T-helper 22 cell (primary cell): ENCODE data around the gene LRRC4B.

Source experiments
- DNase-seq: peaks from one replicate; pipeline ENCODE4 v3.0.0-alpha.2; 2020; ENCODE audit warnings: low read depth

The LRRC4B gene

DNA sequence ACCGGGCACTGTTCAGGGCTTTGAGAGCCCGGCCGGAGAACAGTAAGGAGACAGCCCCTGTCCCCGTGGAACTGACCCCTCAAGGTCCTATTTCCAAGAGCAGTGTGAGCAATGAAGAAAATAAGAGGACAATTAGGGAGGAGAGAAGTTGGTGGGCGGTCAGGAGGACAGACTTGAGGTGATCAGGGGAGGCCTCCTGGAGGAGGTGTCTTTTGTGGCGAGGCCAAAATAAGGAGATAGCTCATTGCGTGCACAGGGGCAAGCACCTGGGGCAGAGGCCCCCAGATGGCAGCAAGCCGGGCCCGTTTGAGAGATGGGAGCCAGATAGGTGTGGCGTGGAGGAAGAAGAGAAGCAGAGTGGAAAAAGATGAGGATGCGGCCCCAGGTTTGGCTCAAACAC, 2.8 kb upstream of the LRRC4B start:
- no peak for DNase-seq

DNA sequence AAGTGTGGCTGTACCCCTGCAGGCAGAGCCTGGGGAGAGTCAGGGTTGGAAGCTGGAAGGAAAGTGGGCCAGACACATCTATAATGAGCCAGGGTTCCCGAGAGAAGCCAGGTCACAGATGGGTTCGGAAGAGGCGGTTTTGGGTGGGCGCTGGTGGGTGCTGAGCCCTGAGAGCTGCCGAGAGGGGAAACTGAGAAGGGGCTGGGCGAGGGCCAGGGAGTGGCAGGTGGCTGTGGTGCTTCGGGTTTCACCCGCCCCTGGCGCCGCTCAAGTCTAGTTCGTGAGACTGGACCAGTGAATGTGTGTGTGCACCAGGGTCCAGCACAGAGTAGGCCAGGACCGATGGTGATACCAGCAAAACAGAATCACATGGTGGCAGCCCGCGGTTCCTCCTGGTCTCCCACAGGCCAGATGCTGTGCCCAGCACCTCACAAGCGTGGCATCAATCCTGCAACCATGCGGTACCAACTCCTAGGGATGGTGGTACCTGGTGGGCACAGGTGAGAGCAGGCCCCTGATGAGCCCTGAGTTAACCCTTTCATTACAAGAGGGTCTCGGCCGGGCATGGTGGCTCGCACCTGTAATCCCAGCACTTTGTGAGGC, 1.8 kb upstream of the LRRC4B start:
- no peak for DNase-seq

DNA sequence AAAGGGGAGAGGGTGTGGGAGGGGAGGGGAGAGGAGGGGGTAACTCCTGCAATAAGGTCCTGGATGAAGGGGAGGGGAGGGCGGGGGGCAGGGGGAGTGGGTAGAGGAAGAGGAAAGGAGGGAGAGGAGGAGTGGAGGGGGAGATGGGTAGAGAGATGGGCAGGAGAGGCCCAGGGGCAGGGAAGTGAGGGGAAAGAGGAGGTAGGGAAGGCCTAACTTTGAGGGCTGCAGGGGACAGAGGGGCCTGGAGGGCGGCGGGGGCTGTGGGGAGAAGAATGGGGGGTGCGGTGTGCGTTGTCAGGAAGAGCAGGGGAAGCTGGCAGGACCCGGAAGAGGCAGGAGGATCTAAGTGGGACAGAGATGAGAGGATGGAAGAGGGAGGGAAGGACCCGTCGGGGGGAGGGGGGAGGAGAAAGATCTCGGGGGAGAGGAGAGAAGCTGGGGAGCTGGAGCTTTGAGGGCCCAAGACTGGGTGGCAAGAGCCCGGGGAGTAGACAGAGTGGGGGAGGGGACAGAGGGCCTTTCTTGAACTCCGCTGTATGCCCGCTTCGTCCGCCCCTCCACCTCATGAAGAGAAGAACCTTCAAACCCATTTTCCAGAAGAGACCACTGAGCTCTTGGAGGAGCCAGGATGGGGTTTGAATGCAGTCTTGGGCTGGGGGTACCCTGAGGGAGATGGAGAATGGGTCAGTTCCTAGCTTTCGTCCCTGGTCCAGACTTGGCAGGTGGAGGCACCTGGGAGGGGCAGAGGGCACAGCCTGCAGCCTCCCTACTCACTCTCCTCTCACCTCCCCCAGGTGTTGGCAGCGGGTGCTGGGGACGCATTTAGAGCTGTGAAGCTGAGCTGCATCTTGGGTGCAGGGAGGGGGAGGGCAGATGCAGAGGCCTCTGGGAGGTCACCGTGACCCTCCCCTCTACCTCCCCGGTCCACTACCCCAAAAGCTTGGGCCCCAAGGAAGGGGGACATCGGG, 778 bp upstream of the LRRC4B start:
- DNase-seq = no peak

DNA sequence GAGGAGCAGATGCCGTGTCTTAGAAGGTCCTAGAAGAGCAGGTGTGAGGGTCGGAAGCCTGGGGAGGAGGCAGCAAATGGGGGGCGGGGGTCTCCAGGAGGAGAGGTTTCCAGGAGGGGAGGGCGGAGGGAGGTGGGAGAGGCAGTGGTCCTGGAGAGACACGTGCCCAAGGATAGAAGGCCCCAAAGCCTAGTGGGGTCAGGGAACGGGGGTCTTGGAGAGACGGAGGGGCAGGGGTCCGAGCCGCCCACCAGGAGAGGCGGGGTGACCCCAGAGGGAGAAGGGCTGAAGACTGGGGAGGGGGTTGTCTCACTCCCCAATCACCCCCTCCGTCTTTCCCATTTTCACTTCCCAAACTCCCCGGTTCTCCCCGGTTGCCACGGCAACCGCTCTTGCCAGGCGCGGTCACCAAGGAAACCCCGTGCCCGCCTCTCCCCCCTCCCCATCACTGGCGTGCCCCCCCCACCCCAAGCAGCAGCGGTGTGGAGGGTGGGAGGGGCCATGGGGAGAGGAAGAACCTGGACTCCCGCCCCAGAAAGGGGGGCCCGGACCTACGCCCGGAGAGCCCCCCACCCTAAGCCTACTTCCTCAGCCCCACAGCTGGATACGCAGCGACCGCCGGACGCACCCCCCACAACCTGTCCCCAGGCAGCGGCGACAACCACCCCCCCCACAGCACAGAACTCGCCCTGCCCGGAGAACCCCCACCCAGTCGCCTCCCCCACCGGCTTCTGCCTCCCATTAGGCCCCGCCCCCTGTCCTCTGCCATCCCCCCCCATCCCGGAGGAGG, 988 bp downstream of the LRRC4B start:
- no peak for DNase-seq

DNA sequence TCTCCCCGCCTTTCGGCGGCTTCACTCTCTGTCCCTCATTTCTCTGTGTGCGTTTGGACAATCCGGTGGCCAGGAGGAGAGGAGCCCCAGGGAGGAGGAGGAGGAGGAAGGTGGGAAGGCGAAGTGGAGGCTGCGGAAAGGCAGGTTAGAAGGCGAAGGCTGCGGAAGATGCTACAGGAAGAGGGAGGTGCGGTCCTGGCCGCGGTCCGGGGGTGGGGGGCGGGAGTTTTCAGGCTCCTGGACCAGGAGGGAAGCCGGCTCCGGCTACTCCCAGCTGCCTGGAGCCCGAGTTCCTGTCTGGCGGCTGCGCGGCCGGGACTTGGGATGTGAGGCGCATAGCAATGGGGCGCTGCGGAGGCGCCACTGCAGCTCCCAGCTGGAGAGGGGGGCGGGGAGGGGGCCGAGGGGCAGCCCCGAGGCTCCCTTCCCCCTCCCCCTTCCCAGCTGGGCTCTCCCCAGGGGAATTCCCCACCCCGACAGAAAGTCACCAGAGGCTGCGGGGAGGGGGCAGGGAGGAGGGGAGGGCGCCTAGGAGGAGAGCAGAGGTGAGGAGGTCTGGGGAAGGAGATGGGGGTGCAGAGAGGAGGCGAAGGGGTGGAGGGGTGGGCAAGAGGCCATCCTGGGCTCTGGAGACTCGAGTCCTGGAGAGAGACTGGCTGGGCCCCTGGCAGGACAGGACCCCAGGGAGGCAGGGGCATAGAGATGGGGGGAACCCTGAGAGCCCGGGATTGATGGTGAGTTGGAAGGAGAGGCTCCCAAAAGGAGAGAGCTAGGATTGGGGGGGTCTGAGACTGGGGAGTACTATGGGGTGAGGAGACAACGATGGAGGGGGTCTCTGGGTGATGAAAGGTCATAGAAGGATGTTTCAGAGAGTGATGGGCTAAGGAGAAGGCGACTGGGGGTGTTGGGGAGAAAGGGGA, 2.0 kb downstream of the LRRC4B start:
- no peak for DNase-seq

DNA sequence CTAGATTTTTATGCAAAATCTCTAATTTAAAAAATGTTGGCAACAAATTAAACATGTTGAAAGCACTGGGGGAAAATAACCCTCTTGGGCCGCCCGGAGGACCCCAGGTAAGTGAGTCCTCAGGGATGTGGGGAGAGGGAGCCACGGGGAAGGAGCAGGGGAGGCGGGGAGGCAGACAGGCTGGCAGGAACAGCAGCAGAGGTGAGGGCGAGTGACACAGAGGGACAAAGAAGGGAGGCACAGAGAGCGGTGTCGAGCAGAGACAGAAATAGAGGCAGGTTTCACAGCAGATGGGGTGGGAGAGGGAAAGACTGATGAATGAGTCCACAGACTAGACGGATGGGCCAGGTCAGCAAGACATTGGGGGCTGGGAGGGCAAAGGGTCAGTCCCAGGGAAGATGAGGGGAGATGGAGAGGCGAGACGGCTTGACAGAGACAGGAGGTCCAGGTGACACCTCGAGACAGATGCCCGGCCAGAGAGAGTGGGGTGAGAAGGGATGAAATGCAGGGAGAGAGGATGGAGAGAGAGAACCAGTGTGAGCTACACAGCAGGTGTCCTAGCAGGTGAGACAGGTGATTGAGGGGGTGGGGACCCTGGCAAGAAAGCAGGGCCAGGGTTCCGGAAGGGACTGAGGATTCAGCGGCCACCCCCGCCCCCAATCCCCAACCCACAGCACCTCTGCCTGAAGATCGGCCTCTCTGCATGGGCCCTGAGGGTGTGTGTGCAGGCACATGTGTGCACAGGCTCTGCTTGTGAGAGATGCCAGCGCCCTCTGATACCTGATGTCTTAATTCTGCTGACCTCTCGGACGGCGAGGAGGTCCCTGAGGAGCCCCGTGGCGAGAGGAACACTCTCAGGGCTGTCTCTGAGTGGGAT, 3.8 kb downstream of the LRRC4B start:
- no peak for DNase-seq

DNA sequence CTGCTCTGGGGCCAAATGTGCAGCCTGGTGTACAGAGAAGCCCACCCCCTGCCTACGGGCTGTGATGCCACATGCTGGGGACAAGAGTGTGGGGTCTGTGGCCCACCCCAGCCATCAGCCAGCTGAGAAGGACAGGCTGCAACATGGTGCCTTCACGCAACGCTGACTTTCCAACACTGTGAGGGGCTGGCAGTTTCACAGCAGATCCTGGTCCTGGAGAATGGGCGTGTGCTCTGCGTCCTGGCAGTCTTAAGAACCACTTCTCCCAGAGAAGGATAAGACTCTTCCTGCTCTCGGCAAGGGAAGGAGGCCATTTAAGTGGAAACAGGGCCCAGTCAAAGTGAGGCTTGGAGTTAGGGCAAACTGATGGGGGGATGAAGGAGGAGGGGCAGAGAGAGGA, 4.6 kb downstream of the LRRC4B start:
- DNase-seq = no peak

DNA sequence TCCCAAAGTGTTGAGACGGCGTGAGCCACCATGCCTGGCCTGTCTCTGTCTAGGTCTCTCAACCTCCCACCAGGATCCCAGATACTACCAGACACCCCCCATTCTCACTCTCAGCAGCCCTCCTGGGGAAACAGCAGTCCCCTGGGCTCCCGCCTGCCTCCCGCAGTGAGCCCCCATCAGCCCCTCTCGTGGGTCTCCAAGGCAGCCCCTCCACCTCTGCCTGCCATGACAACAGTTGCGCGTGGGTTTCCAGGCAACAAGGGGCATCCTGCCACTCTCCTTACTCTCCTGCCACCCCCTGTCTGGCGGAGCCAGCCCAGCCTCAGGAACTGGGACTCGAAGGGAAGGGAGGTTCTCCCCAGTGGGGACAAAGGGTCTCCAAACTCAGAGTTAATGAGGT, 5.2 kb downstream of the LRRC4B start:
- no peak for DNase-seq

DNA sequence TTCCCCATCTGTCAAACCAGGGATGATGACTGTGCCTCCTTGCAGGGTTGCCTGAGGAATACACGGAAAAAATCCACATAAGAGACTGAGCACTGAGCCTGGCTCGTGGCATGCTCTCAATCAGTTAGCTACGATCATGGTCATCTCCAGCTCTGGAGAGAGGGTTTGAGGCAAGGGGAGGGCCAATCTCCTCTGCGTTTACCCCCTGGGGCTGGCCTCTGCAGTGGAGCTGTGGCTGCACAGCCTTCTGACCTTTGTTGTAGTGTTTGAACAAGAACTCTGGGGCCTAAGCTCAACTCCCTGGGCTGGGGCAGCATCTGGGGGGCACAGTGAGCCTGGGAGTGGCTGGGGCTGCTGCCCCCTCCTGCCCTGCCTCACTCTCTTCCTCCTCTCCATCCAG, 5.9 kb downstream of the LRRC4B start:
- DNase-seq = no peak

DNA sequence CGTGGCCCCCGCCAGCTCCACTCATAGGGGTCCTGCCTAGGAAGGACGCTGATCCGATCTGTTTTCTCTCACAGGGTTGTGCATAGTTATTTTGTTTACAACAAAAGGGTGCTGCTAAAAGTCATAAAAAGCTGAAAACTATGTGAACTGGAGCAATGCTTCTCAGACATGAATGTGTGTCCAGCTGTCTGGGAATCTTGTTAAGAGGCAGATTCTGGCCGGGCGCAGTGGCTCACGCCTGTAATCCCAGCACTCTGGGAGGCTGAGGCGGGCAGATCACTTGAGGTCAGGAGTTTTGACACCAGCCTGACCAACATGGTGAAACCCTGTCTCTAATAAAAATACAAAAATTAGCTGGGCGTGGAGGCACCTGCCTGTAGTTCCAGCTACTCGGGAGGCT, 8.6 kb downstream of the LRRC4B start:
- DNase-seq = no peak

DNA sequence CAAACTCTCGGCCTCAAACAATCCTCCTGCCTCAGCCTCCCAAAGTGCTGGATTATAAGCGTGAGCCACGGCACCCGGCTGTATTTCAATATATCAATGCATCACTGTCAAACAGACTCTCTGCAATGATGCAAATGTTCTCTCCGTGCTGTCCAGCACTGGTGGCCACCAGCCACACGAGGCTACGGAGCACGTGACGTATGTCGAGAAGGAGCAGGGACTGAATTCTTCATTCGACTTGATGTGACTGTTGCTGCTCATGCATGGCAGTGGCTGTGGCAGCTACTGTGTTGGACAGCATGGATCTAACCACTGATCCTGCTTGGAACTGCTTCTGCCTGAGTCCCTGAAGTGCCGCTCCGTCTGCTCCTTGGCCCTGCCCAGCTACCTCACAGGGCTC, 9.8 kb downstream of the LRRC4B start:
- DNase-seq = no peak

DNA sequence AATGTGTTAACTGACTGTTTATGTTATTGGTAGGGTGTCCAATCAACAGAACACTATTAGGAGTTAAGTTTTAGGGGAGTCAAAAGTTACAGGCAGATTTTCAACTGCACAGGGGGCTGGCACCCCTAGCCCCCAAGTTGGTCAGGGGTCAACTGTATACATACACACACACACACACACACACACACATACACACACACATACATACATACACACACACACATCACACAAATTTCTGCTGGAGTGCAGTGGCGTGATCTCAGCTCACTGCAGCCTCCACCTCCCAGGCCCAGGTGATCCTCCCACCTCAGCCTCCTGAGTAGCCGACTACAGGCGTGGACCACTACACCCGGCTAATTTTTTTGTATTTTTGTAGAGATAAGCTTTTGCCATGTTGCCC, 10.2 kb downstream of the LRRC4B start:
- DNase-seq = no peak

DNA sequence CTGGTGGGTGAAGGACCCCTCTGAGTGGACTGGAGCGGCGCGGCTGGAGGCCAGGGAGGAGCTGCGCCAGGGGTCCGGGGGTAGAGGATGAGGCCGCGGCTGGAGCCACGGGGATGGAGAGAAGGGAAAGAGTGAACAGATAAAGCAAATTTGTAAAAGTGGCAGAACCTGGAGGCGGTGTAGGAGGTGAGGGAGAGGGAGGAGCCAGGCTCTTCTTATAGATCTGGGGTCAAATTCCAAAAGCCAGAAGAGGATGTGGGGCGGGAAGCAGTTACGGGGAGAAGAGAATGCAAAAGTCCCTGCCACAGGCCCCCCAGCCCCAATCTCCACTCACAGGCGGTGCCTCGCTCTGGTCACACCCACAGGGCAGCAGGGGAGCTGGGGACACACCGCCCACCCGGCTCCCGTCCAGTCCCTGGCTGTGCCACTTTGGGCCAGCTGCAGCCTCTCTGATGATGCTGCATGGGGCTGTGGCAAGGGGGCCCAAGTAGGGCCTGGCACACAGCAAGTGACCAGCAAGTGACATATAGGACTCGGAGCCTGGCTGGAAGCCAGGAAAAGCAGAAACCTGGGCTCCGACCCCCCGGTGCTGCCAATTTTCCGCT, 11.1 kb downstream of the LRRC4B start:
- DNase-seq = no peak

DNA sequence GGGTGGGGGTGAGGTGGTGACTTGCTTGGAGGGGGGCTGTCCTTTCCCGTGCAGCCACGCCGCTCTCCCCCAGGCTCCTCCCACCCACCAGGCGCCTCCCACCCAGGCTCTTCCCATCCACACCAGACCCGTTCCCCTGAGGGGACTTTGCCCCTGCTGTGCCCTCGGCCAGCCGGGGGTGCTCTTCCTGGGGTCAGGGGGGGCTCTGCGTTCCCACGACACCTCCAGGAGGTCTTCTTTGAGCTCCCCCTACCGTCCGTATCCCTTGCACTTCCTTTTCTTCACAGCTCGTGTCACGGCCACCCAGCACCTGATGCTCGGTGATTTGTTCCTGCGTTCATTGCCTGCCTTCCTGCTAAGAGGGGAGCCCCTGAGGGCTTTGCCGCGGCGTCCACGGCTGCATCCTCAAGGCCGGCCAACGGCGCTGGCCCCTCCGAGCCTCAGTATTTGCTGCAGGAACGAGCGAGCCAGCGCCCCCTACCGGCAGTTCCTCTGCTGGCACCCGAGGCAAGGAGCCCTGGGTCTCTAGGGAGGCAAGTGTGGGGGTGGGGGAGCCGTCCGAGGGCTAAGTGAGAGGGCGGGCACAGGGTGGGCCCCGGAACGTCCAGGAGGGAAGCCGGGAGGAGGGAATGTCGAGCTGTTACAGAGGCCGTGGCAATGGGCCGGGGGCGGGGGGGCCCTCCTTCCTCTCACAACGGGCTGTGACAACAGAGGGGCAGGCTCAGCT, 11.8 kb downstream of the LRRC4B start:
- peak; percentile 26 for DNase-seq

DNA sequence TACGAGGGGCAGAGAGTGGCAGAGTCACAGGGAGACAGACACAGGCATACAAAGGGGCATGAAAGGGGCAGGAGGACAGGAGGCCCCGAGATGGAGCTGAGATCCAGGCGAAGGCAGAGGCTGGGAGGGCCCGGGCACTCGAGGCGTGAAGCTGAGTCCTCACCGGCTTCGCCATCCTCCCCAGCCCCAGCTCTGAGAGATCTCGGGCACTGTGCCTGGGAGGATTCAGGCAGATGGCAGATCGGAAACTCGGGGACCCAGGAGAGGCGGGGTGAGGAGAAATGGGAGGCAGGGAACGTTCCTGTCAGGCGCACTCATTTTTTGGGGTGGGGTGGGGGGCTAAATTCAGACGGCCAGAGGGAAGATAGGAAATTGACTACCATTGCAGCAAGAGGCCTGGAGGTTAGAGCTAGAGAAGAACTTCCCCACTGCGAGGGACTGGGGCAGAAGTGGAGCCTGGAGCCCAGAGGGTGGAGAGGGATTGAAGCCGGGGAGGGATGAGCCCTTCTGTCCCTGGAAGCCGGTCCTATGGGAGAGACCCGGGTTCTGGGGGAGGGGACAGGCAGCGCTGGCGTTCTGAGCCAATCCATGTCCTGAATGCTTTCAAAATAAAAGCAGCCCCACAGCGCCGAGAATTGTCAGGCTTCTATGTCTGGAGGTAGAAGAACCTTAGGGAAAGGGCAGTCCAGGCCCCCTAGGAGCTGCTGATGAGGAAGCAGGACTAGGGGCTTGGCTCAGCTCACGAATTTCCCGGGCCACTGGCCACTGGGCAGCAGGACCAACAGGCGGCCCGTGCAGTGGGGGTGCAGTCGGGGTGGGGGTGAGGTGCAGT, 12.6 kb downstream of the LRRC4B start:
- no peak for DNase-seq

DNA sequence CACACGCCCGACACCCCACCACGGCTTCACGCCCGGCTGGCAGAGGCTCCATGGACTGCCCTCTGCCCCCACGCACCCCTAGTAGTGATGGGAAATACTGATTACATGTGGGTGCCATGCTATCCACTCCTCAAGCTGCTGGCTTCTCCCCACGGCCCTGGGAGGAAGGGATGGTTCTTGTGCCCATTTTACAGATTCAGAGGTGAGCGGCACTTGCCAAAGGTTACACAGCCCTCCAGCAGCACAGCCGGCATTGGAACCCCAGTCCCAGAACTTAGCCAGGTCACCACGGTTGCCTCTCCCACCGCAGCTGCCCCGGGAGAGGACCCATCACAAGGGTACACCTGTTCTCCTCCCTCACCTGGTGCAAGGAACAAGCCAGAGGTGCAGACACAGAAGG, 13.2 kb downstream of the LRRC4B start:
- DNase-seq = no peak

DNA sequence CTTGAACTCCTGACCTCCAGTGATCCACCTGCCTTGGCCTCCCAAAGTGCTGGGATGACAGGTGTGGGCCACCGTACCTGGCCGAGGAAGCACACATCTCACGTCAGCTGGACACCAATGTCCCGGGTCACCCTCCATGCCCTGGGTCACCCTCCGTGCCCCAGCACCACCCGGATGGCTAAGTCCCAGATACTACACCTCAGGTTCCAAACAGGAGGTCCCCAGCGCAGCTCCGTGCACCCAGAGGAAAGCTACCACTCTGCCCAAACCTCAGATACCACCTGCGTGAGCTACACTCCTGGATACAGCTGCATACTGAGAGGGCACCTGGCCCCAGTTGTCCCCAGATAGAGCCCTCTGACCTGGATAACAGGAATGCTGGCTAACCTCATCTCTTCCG, 14.0 kb downstream of the LRRC4B start:
- DNase-seq = no peak

DNA sequence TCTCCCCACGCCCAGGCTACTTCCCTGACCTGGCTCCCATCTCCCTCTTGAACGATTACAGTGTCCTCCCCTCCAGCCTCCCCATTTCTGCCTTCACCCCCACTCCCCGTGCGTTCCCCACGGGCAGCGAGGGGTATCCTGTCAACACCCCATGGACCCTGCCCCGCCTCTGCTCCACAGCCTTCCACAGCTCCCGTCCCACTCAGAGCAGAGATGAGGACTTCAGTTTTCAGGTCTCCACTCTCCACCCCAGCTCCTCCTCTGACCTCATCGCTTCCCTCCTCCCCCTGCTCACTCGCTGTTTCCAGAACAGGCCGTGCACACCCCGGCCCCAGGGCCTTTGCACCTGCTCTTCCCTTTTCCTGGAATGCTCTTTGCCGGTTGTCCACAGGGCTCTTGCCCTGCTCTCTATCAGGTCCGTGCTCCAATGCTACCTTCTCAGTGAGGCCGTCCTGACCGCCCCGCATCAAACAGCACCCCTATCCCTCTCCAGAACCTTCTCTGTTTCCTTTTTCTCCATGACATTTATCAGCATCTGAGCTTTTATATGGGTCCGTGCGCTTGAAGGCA, 15.0 kb downstream of the LRRC4B start:
- no peak for DNase-seq
